Measurements from ENCODE around the gene CTSC.

DNA sequence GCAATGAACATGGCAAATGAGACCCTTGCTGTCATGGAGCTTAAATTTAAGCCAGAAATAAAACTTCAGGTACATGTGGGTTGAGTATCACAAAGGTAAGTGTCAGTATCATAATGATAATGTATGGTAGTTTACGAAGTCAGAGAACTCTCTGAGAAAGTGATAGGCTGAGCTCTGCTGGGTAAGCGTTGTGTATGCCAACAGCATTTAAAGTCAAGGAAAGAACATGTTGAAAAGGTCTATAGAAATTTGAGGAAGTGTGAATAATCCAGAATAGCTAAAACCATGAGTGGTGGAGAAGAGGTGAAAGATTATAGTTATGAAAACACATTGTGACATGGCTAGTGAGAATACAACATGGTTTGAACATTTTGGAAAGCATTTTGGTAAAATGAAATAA, 17.4 kb upstream of the CTSC start:
- TF ChIP-seq POLR2A (IDR thresholded peaks at IDR 0.05): no peak
- TF ChIP-seq, protein P1, sequence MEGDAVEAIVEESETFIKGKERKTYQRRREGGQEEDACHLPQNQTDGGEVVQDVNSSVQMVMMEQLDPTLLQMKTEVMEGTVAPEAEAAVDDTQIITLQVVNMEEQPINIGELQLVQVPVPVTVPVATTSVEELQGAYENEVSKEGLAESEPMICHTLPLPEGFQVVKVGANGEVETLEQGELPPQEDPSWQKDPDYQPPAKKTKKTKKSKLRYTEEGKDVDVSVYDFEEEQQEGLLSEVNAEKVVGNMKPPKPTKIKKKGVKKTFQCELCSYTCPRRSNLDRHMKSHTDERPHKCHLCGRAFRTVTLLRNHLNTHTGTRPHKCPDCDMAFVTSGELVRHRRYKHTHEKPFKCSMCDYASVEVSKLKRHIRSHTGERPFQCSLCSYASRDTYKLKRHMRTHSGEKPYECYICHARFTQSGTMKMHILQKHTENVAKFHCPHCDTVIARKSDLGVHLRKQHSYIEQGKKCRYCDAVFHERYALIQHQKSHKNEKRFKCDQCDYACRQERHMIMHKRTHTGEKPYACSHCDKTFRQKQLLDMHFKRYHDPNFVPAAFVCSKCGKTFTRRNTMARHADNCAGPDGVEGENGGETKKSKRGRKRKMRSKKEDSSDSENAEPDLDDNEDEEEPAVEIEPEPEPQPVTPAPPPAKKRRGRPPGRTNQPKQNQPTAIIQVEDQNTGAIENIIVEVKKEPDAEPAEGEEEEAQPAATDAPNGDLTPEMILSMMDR (IDR thresholded peaks at IDR 0.05): no peak
